ENCODE results near the gene HMGCS2.

The HMGCS2 gene

GRCh38 chr1:119727991-119728390 is 40.7 kb downstream of the HMGCS2 start:
- Histone ChIP-seq H4K91ac (ENCODE audit: low read length) (no peak overlapping the region), H3K9ac (ENCODE audit: low read length) (no peak overlapping the region), H4K8ac (ENCODE audit: low read length) (no peak overlapping the region), H3K23ac (ENCODE audit: low read length in 2 of 2) (no peak overlapping the region), H3K14ac (ENCODE audit: low read length in 2 of 2) (no peak overlapping the region), H3K4me3 (ENCODE audit: insufficient read depth in 1 of 2, low read depth in 1 of 2, low read length in 2 of 2) (no peak overlapping the region), H3K4me2 (ENCODE audit: low read length, poor library complexity, severe bottlenecking) (no peak overlapping the region), H3K4me1 (ENCODE audit: control insufficient read depth, insufficient read depth, low read depth, low read length) (peaks cover 4% of the 10 kb centered on the region), H2BK12ac (ENCODE audit: low read length in 2 of 2) (no peak overlapping the region), H2AFZ (ENCODE audit: low read depth, low read length) (no peak overlapping the region), H3K18ac (ENCODE audit: low read depth in 1 of 2, low read length in 2 of 2) (no peak overlapping the region), H2BK5ac (ENCODE audit: low read depth, low read length, poor library complexity, severe bottlenecking) (no peak overlapping the region), H2BK15ac (ENCODE audit: low read depth, poor library complexity, severe bottlenecking) (no peak overlapping the region), H3K27ac (ENCODE audit: low read length, poor library complexity, severe bottlenecking) (no peak overlapping the region), H2AK5ac (ENCODE audit: low read length, severe bottlenecking) (no peak overlapping the region), H2BK120ac (ENCODE audit: low read depth, low read length) (no peak overlapping the region), H3K36me3 (ENCODE audit: control insufficient read depth in 1 of 2, insufficient read depth in 2 of 2, low read depth in 1 of 2, low read length in 2 of 2) (peaks cover 29 to 60% of the 10 kb centered on the region in 2 experiments), H3K4ac (ENCODE audit: low read depth in 1 of 2, low read length in 2 of 2) (no peak overlapping the region), H3K9me3 (ENCODE audit: control insufficient read depth, low read length) (no peaks in the 10 kb centered on the region), H3K79me1 (replicated peaks; ENCODE audit: low read length, poor library complexity, severe bottlenecking) (peaks cover 2% of the 10 kb centered on the region), H3K27me3 (ENCODE audit: control insufficient read depth in 1 of 2, insufficient read depth in 1 of 2, low read length in 2 of 2) (no peaks in the 10 kb centered on the region)
- WGBS: 100% methylated on average over 1 of the region's 1 CpG
- DNase-seq: no peak

DNA sequence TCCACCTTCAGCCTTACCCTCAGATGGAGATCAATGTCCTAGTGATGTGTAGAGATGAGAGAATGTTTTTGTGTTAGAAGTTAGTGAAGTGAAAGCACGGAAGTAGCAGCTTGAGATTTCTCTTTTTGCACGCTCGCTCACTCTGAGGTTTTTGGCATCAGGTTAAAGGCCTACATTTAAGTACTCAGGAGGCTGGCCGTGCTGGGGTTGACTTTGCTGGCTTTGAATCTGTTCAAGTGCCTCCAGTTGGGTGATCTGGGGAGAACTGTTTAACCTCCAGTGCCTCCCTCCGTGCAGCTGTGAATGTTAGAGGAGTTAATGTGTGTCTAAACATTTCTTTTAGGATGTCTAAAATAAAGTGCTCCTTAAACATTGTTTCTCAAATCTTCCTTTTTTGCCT is 43.1 kb downstream of the HMGCS2 start:
- H3K9ac ChIP-seq (ENCODE audit: low read length): no peak overlapping the region
- H3K36me3 ChIP-seq (ENCODE audit: control insufficient read depth in 1 of 2, insufficient read depth in 2 of 2, low read depth in 1 of 2, low read length in 2 of 2): peaks cover 34 to 66% of the 10 kb centered on the region in 2 experiments
- H3K9me3 ChIP-seq (ENCODE audit: control insufficient read depth, low read length): no peaks in the 10 kb centered on the region
- H3K4me2 ChIP-seq (ENCODE audit: low read length, poor library complexity, severe bottlenecking): no peak overlapping the region
- no peak overlapping the region for H2BK15ac ChIP-seq (ENCODE audit: low read depth, poor library complexity, severe bottlenecking)
- H2BK12ac ChIP-seq (ENCODE audit: low read length in 2 of 2): no peak overlapping the region
- H2AK5ac ChIP-seq (ENCODE audit: low read length, severe bottlenecking): no peak overlapping the region
- H3K18ac ChIP-seq (ENCODE audit: low read depth in 1 of 2, low read length in 2 of 2): no peak overlapping the region
- H3K14ac ChIP-seq (ENCODE audit: low read length in 2 of 2): no peak overlapping the region
- H3K23ac ChIP-seq (ENCODE audit: low read length in 2 of 2): no peak overlapping the region
- no peak overlapping the region for H3K27ac ChIP-seq (ENCODE audit: low read length, poor library complexity, severe bottlenecking)
- H2BK120ac ChIP-seq (ENCODE audit: low read depth, low read length): no peak overlapping the region
- H4K91ac ChIP-seq (ENCODE audit: low read length): no peak overlapping the region
- peaks cover 10% of the 10 kb centered on the region for H3K79me1 ChIP-seq (replicated peaks; ENCODE audit: low read length, poor library complexity, severe bottlenecking)
- no peak overlapping the region for H2AFZ ChIP-seq (ENCODE audit: low read depth, low read length)
- H3K4me3 ChIP-seq (ENCODE audit: insufficient read depth in 1 of 2, low read depth in 1 of 2, low read length in 2 of 2): no peak overlapping the region
- no peak overlapping the region for H3K4ac ChIP-seq (ENCODE audit: low read depth in 1 of 2, low read length in 2 of 2)
- WGBS: 90% methylated on average over 4 of the region's 5 CpGs
- no peak overlapping the region for H4K8ac ChIP-seq (ENCODE audit: low read length)
- no peaks in the 10 kb centered on the region for H3K27me3 ChIP-seq (ENCODE audit: control insufficient read depth in 1 of 2, insufficient read depth in 1 of 2, low read length in 2 of 2)
- DNase-seq: no peak
- peaks cover 6% of the 10 kb centered on the region for H3K4me1 ChIP-seq (ENCODE audit: control insufficient read depth, insufficient read depth, low read depth, low read length)
- no peak overlapping the region for H2BK5ac ChIP-seq (ENCODE audit: low read depth, low read length, poor library complexity, severe bottlenecking)

- Histone ChIP-seq H3K4ac (ENCODE audit: low read depth in 1 of 2, low read length in 2 of 2) (no peak overlapping the region), H4K91ac (ENCODE audit: low read length) (no peak overlapping the region), H3K23ac (ENCODE audit: low read length in 2 of 2) (no peak overlapping the region), H2AK5ac (ENCODE audit: low read length, severe bottlenecking) (no peak overlapping the region), H3K9me3 (ENCODE audit: control insufficient read depth, low read length) (no peaks in the 10 kb centered on the region), H3K14ac (ENCODE audit: low read length in 2 of 2) (no peak overlapping the region), H3K4me2 (ENCODE audit: low read length, poor library complexity, severe bottlenecking) (no peak overlapping the region), H3K4me3 (ENCODE audit: insufficient read depth in 1 of 2, low read depth in 1 of 2, low read length in 2 of 2) (no peak overlapping the region), H2BK120ac (ENCODE audit: low read depth, low read length) (no peak overlapping the region), H3K18ac (ENCODE audit: low read depth in 1 of 2, low read length in 2 of 2) (no peak overlapping the region), H2AFZ (ENCODE audit: low read depth, low read length) (no peak overlapping the region), H3K36me3 (ENCODE audit: control insufficient read depth in 1 of 2, insufficient read depth in 2 of 2, low read depth in 1 of 2, low read length in 2 of 2) (peaks cover 32 to 57% of the 10 kb centered on the region in 2 experiments), H3K9ac (ENCODE audit: low read length) (no peak overlapping the region), H3K4me1 (ENCODE audit: control insufficient read depth, insufficient read depth, low read depth, low read length) (peaks cover 6% of the 10 kb centered on the region), H4K8ac (ENCODE audit: low read length) (peak overlapping the region; percentile 32), H2BK5ac (ENCODE audit: low read depth, low read length, poor library complexity, severe bottlenecking) (no peak overlapping the region), H3K27ac (ENCODE audit: low read length, poor library complexity, severe bottlenecking) (no peak overlapping the region), H3K79me1 (replicated peaks; ENCODE audit: low read length, poor library complexity, severe bottlenecking) (peaks cover 15% of the 10 kb centered on the region), H2BK12ac (ENCODE audit: low read length in 2 of 2) (no peak overlapping the region), H3K27me3 (ENCODE audit: control insufficient read depth in 1 of 2, insufficient read depth in 1 of 2, low read length in 2 of 2) (no peaks in the 10 kb centered on the region), H2BK15ac (ENCODE audit: low read depth, poor library complexity, severe bottlenecking) (no peak overlapping the region)
- 97% methylated on average over 8 of the region's 8 CpGs for WGBS
- DNase-seq: no peak
Measured at GRCh38 chr1:119724611-119725218, 44.0 kb downstream of the HMGCS2 start.

- peak overlapping the region; percentile 36 for H4K91ac ChIP-seq (ENCODE audit: low read length)
- H3K4me2 ChIP-seq (ENCODE audit: low read length, poor library complexity, severe bottlenecking): no peak overlapping the region
- H2BK5ac ChIP-seq (ENCODE audit: low read depth, low read length, poor library complexity, severe bottlenecking): no peak overlapping the region
- H3K9me3 ChIP-seq (ENCODE audit: control insufficient read depth, low read length): no peaks in the 10 kb centered on the region
- H3K14ac ChIP-seq (ENCODE audit: low read length in 2 of 2): no peak overlapping the region
- H3K18ac ChIP-seq (ENCODE audit: low read depth in 1 of 2, low read length in 2 of 2): no peak overlapping the region
- no peak for DNase-seq
- H3K4me1 ChIP-seq (ENCODE audit: control insufficient read depth, insufficient read depth, low read depth, low read length): peaks cover 8% of the 10 kb centered on the region
- peaks cover 23 to 36% of the 10 kb centered on the region in 2 experiments for H3K36me3 ChIP-seq (ENCODE audit: control insufficient read depth in 1 of 2, insufficient read depth in 2 of 2, low read depth in 1 of 2, low read length in 2 of 2)
- no peak overlapping the region for H2AFZ ChIP-seq (ENCODE audit: low read depth, low read length)
- H2BK12ac ChIP-seq (ENCODE audit: low read length in 2 of 2): no peak overlapping the region
- H2AK5ac ChIP-seq (ENCODE audit: low read length, severe bottlenecking): no peak overlapping the region
- H3K27me3 ChIP-seq (ENCODE audit: control insufficient read depth in 1 of 2, insufficient read depth in 1 of 2, low read length in 2 of 2): no peaks in the 10 kb centered on the region
- no peak overlapping the region for H2BK15ac ChIP-seq (ENCODE audit: low read depth, poor library complexity, severe bottlenecking)
- no peak overlapping the region for H3K27ac ChIP-seq (ENCODE audit: low read length, poor library complexity, severe bottlenecking)
- H3K23ac ChIP-seq (ENCODE audit: low read length in 2 of 2): peak overlapping the region in 1 of 2 experiments; percentile 41
- H3K4me3 ChIP-seq (ENCODE audit: insufficient read depth in 1 of 2, low read depth in 1 of 2, low read length in 2 of 2): no peak overlapping the region
- H3K4ac ChIP-seq (ENCODE audit: low read depth in 1 of 2, low read length in 2 of 2): no peak overlapping the region
- peak overlapping the region; percentile 13 for H4K8ac ChIP-seq (ENCODE audit: low read length)
- no peak overlapping the region for H3K9ac ChIP-seq (ENCODE audit: low read length)
- WGBS: 75% methylated on average over 2 of the region's 5 CpGs
- H2BK120ac ChIP-seq (ENCODE audit: low read depth, low read length): no peak overlapping the region
- peaks cover 24% of the 10 kb centered on the region for H3K79me1 ChIP-seq (replicated peaks; ENCODE audit: low read length, poor library complexity, severe bottlenecking)
Measured at GRCh38 chr1:119721896-119722295, 46.8 kb downstream of the HMGCS2 start.
